Keratinocyte (primary cell): ENCODE measurements around the gene CYSTM1. TPM values are rescaled to one million over a fixed set of nuclear protein-coding genes. Genes with fewer than 3 reads are reported as not detected.

Experiments
- DNase-seq: peaks from one replicate; pipeline ENCODE4 v3.0.0-alpha.2; 2011; ENCODE audit warnings: low read depth, missing footprints, low spot score
- FAIRE-seq: peaks from 2 replicates; lab custom pipeline; 2011; peaks lifted over from hg19 to GRCh38; lab: Jason Lieb, UNC
- H2AFZ ChIP-seq: 2 replicates; pipeline ENCODE4 v1.6.0; 2012; ENCODE audit warnings: low read length, control low read depth, inconsistent platforms; ENCODE audit not compliant: control insufficient read depth
- H3K27ac ChIP-seq: 2 replicates; pipeline ENCODE4 v1.5.1; 2011; ENCODE audit warnings: low read length; ENCODE audit not compliant: control insufficient read depth, insufficient read depth
- H3K27me3 ChIP-seq: 3 replicates; pipeline ENCODE4 v1.6.0; 2011; ENCODE audit warnings: low read length; ENCODE audit not compliant: control insufficient read depth, insufficient read depth; ENCODE audit errors: extremely low read depth
- H3K36me3 ChIP-seq, 2 experiments: 2 replicates in 1 of 2; 3 replicates in 1 of 2; pipeline ENCODE4 v1.5.1; 2011; ENCODE audit warnings: low read length in 2 of 2, mild to moderate bottlenecking in 1 of 2; ENCODE audit not compliant: control insufficient read depth in 2 of 2, insufficient read depth in 2 of 2; ENCODE audit errors: extremely low read depth in 1 of 2
- H3K4me1 ChIP-seq: 3 replicates; pipeline ENCODE4 v1.5.1; 2011; ENCODE audit warnings: low read length; ENCODE audit not compliant: control insufficient read depth, insufficient read depth; ENCODE audit errors: extremely low read depth
- H3K4me2 ChIP-seq: 3 replicates; pipeline ENCODE4 v1.6.0; 2011; ENCODE audit warnings: low read depth, low read length; ENCODE audit not compliant: control insufficient read depth, insufficient read depth; ENCODE audit errors: extremely low read depth
- H3K4me3 ChIP-seq, 3 experiments: fragments of 200-600 bp in 1 of 3; sonication (generic) in 1 of 3; 2 replicates in 2 of 3; 3 replicates in 1 of 3; pipeline ENCODE4 v1.5.1; 2011 to 2016; ENCODE audit warnings: low read length in 3 of 3, mild to moderate bottlenecking in 3 of 3, control low read depth in 2 of 3, inconsistent platforms in 1 of 3, low read depth in 1 of 3, mixed read lengths in 1 of 3, mixed run types in 1 of 3, moderate library complexity in 1 of 3; ENCODE audit not compliant: control insufficient read depth in 2 of 3, insufficient read depth in 2 of 3; ENCODE audit errors: extremely low read depth in 1 of 3
- H3K79me2 ChIP-seq: 2 replicates; pipeline ENCODE4 v1.6.0; 2012; ENCODE audit warnings: low read length; ENCODE audit not compliant: control insufficient read depth, insufficient read depth
- H3K9ac ChIP-seq: 3 replicates; pipeline ENCODE4 v1.6.0; 2011; ENCODE audit warnings: low read length; ENCODE audit not compliant: control insufficient read depth, insufficient read depth; ENCODE audit errors: extremely low read depth
- H3K9me1 ChIP-seq: 3 replicates; pipeline ENCODE4 v1.6.0; 2011; ENCODE audit warnings: low read length; ENCODE audit not compliant: control insufficient read depth, insufficient read depth; ENCODE audit errors: extremely low read depth
- H3K9me3 ChIP-seq: 2 replicates; pipeline ENCODE4 v1.5.1; 2012; ENCODE audit warnings: low read depth, low read length; ENCODE audit not compliant: control insufficient read depth
- H4K20me1 ChIP-seq: 3 replicates; pipeline ENCODE4 v1.6.0; 2011; ENCODE audit warnings: low read length; ENCODE audit not compliant: control insufficient read depth, insufficient read depth; ENCODE audit errors: extremely low read depth
- EZH2 ChIP-seq: IDR thresholded peaks from one replicate; pipeline ENCODE4 v1.6.1; 2012; ENCODE audit warnings: inconsistent platforms, mild to moderate bottlenecking, low read length, moderate library complexity
- dilution Hi-C: fragments of 300-500 bp; cut with MboI; formaldehyde crosslinking; loops from one replicate; pipeline ENCODE4 v1.7.0; 2020; ENCODE audit warnings: low sequenced_read_pairs; ENCODE audit not compliant: extremely low pct_ligation_motif_present
- polyA plus RNA-seq, 5 experiments: library from polyadenylated mRNA; depleted of rRNA in 3 of 5; stranded (reverse) in 3 of 5; stranded (forward) in 1 of 5; unstranded in 1 of 5; fragments of >200 nt; gene quantifications; 1 replicate in 1 of 5; 2 replicates in 3 of 5; 3 replicates in 1 of 5; pipeline versions ENCODE4 v1.2.1 to v1.2.3, GENCODE V29; 2011 to 2012; ENCODE audit warnings: missing spikeins in 2 of 5, low read depth in 1 of 5, low replicate concordance in 1 of 5
- TF ChIP-seq, protein P1 (sequence below), 3 experiments: IDR thresholded peaks in 1 of 3; conservative IDR thresholded peaks in 1 of 3; optimal IDR thresholded peaks in 1 of 3; 2 replicates in 2 of 3; 3 replicates in 1 of 3; pipeline versions ENCODE3 to v1.5.1; 2011; ENCODE audit warnings: low read length in 3 of 3, mild to moderate bottlenecking in 3 of 3, moderate library complexity in 2 of 3, control low read depth in 1 of 3, inconsistent platforms in 1 of 3; ENCODE audit not compliant: insufficient read depth in 2 of 3; ENCODE audit errors: extremely low read depth in 1 of 3

CYSTM1 gene
- polyA plus RNA-seq, 1 donor (not counting 4 experiments of a cell fraction or from before 2014, with no cell fraction given): 34.3 TPM

DNA sequence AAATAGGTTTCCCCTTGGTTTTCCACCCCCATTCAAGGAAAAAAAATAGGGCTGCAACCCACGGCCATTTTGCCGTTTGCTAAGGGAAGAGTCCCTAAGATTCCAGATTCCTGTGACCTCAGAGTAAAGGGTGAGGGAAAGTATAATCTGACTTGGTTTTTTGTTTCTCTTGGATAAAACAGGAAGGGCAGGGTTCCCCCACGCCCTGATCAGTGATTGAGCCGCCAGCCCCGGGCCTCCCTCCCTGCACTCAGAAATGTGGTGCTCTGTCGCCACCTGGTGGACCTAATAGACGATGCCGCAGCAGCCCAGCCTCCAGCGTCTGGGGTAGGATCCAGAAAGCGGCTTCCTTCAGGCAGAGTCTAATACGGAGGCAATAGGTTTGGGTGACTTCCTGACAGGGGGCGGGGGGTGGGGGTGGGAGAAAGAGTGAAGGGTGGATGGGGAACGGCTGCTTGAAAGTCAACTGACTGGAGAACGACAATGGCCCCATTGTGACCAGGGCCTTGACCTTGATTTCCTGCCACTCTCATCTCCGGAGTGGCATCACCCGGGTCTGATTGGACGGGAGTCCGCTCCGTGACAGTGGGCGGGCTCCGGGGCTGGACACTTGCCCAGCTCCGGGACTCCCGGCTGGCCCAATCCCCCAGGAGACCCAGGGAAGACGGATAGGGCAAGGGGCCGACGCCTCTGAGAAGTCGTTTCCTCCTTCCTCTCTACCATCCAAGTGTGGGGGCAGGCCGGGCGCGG lies 17.8 kb upstream of the CYSTM1 start:
- Histone ChIP-seq H3K27ac (no peak overlapping the region), H3K4me2 (peak overlapping the region; percentile 47), H3K4me1 (peaks cover 6% of the 10 kb centered on the region), H3K27me3 (no peaks in the 10 kb centered on the region), H2AFZ (peak overlapping the region; percentile 51), H3K9ac (no peak overlapping the region), H3K79me2 (no peaks in the 10 kb centered on the region), H3K4me3 (no peak overlapping the region), H3K9me1 (no peaks in the 10 kb centered on the region), H4K20me1 (no peaks in the 10 kb centered on the region), H3K36me3 (no peaks in the 10 kb centered on the region), H3K9me3 (no peaks in the 10 kb centered on the region)
- TF ChIP-seq, protein P1, sequence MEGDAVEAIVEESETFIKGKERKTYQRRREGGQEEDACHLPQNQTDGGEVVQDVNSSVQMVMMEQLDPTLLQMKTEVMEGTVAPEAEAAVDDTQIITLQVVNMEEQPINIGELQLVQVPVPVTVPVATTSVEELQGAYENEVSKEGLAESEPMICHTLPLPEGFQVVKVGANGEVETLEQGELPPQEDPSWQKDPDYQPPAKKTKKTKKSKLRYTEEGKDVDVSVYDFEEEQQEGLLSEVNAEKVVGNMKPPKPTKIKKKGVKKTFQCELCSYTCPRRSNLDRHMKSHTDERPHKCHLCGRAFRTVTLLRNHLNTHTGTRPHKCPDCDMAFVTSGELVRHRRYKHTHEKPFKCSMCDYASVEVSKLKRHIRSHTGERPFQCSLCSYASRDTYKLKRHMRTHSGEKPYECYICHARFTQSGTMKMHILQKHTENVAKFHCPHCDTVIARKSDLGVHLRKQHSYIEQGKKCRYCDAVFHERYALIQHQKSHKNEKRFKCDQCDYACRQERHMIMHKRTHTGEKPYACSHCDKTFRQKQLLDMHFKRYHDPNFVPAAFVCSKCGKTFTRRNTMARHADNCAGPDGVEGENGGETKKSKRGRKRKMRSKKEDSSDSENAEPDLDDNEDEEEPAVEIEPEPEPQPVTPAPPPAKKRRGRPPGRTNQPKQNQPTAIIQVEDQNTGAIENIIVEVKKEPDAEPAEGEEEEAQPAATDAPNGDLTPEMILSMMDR (optimal IDR thresholded peaks at IDR 0.05 in 1 of 3, IDR thresholded peaks at IDR 0.05 in 1 of 3, conservative IDR thresholded peaks at IDR 0.05 in 1 of 3; ENCODE audit: extremely low read depth in 1 of 3, insufficient read depth in 2 of 3, low read length in 3 of 3): peak; percentile 81 to 95 (median 84)
- TF ChIP-seq EZH2: no peak
- dilution Hi-C loops: loop anchor here (25.0 kb wide), 1 partner anchor 95 kb away; no protein-coding TSS in a partner anchor
- FAIRE-seq: peak; percentile 63
- no peak for DNase-seq

DNA sequence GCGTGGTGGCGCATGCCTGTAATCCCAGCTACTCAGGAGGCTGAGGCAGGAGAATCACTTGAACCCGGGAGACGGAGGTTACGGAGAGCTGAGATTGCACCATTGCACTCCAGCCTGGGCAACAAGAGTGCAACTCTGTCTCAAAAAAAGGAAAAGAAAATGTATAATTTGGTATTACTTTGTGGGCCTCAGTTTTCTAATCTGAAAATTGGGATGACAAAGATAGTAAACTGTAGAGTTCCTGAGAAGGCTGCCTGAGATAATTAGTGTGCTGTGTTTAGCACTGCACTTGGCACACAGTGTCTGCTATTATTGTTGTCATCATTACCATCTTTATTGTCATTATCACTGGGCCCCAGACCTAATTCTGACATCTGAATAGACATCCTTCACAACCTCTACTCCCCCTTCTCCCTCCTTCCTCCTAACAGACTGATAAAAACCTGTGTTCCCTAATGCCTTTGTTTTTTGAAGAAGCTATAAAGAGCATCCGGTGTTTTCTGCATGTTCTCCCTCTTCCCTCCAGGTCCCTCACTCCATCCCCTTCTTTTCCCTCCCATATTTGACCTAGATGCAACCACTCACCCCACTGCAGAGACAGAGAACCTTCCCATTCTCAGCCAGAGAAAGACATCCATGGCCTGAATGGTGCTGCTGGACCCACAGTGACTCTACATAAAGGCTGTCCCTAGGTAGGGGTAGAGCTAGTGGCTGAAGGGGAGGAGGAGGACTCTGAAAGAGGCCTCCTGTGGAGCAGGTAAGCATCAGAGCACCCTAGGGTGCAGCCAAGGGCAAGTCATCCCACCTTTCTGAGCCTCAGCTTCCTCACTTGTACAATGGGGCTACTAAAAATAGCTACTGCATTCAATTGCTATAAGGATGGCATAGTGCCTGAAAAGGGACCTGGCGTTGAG lies 15.7 kb upstream of the CYSTM1 start:
- no peaks in the 10 kb centered on the region for H4K20me1 ChIP-seq
- FAIRE-seq (no peak), DNase-seq (no peak)
- no peak overlapping the region for H3K4me2 ChIP-seq
- H3K4me1 ChIP-seq: peaks cover 6% of the 10 kb centered on the region
- H3K79me2 ChIP-seq: no peaks in the 10 kb centered on the region
- no peaks in the 10 kb centered on the region for H3K36me3 ChIP-seq
- dilution Hi-C loops: loop anchor here (25.0 kb wide), 1 partner anchor 97 kb away; no protein-coding TSS in a partner anchor
- no peak overlapping the region for H3K4me3 ChIP-seq
- H3K9ac ChIP-seq: no peak overlapping the region
- no peaks in the 10 kb centered on the region for H3K9me3 ChIP-seq
- no peak overlapping the region for H2AFZ ChIP-seq
- H3K9me1 ChIP-seq: no peaks in the 10 kb centered on the region
- TF ChIP-seq, protein P1 (optimal IDR thresholded peaks at IDR 0.05 in 1 of 3, IDR thresholded peaks at IDR 0.05 in 1 of 3, conservative IDR thresholded peaks at IDR 0.05 in 1 of 3; ENCODE audit: extremely low read depth in 1 of 3, insufficient read depth in 2 of 3, low read length in 3 of 3): no peak
- TF ChIP-seq EZH2: no peak
- no peak overlapping the region for H3K27ac ChIP-seq
- H3K27me3 ChIP-seq: no peaks in the 10 kb centered on the region
